Mucosa of stomach (tissue), 1 donor: ENCODE results near the gene STMN1.
"Not testable (repeated sequence)": the region's sequence is repeated elsewhere in the genome, so short reads cannot be mapped to it uniquely, and the experiment has no call there.

Experiments
- H3K27me3 ChIP-seq: one replicate; pipeline ENCODE4 v1.7.0; 2013; ENCODE audit warnings: mild to moderate bottlenecking, low read length; ENCODE audit not compliant: control insufficient read depth, insufficient read depth
- H3K36me3 ChIP-seq: one replicate; pipeline ENCODE4 v1.7.0; 2013; ENCODE audit warnings: low read length; ENCODE audit not compliant: control insufficient read depth, insufficient read depth
- H3K4me1 ChIP-seq: one replicate; pipeline ENCODE4 v1.7.0; 2013; ENCODE audit warnings: mild to moderate bottlenecking, low read length; ENCODE audit not compliant: control insufficient read depth, insufficient read depth
- H3K4me3 ChIP-seq: one replicate; pipeline ENCODE4 v1.7.0; 2013; ENCODE audit warnings: low read length
- H3K9ac ChIP-seq: one replicate; pipeline ENCODE4 v1.7.0; 2013; ENCODE audit warnings: mild to moderate bottlenecking, low read length, moderate library complexity
- H3K9me3 ChIP-seq: one replicate; pipeline ENCODE4 v1.7.0; 2013; ENCODE audit warnings: mild to moderate bottlenecking, low read length, moderate library complexity; ENCODE audit not compliant: control insufficient read depth
- donor health status: Pancreatic carcinoma.

The STMN1 gene

DNA sequence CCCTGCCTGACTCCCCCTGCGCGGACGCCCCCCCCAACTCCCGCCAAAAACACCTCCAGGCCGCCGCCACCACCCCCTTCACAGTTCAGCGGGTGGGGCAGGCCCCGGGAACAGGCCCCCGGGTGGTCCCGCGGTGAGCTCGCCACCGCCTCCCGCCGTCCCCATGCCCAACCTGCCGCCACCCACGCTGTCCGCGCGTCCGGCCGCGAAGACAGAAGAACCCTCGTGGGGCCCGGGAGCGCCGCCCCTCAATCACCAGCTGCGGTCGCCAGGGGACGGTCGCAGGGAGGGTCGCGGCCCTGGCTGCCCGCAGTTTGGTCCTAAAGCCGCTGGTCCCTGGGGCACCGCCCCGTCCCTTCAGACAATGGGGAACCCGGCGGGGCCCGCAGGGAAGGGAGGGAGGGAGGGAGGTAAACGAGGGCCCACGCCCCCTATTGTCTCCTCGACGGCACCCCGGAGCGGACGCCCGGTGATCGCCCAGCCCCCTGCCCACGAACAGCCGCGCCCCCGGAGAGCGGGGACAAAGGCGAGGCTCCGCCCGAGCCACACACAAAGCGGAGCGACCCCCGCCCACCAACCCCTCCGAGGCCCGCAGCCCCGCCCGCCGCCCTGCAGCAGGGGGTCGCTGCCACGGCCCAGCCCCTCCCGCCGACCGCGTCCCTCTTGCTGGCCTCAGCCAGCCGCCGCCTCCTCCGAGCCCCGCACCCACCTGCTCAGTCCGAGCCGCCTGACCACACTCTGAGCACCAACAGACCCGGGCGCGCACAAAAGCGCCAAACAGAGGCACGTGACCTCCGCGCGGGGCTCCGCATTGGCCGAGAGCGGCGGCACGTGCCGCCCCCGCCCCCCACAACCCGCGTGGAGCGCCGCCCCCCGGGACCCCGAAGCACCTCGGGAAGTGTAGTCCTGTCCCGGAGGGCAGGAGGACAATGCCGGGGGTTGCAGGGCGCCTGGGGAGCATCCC, at the start of gene STMN1:
Gene STMN1, minus strand, starts transcription at position 740 of the 964 bp plus-strand sequence. CDS start 1,743 bp downstream, outside the sequence.
- Histone ChIP-seq H3K4me3 (peak within 1 kb of the TSS; percentile 53), H3K36me3 (no peaks in the 10 kb centered on the region), H3K27me3 (no peaks in the 10 kb centered on the region), H3K4me1 (peaks cover 14% of the 10 kb centered on the region), H3K9ac (peak within 1 kb of the TSS; percentile 49), H3K9me3 (no peaks in the 10 kb centered on the region)

DNA sequence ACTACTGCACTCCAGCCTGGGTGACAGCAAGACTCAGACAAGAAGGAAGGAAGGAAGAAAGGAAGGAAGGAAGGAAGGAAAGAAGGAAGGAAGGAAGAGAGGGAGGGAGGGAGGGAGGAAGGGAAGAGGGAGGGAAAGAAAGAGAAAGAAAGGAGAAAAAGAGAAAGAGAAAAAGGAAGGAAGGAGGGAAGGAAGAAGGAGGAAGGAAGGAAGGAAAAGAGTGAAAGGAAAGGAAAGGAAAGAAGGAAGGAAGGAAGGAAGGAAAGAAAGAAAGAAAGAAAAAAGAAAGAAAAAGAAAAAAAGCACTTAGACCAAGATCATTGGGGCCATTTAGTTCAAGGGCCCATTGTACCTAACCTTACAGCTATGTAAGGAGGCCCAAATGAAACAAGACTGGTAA, 49.3 kb upstream of the STMN1 start:
- H3K27me3 ChIP-seq: no peaks in the 10 kb centered on the region
- no peak overlapping the region for H3K4me3 ChIP-seq
- H3K4me1 ChIP-seq: no peaks in the 10 kb centered on the region
- no peaks in the 10 kb centered on the region for H3K36me3 ChIP-seq
- H3K9me3 ChIP-seq: no peaks in the 10 kb centered on the region
- H3K9ac ChIP-seq: no peak overlapping the region

DNA sequence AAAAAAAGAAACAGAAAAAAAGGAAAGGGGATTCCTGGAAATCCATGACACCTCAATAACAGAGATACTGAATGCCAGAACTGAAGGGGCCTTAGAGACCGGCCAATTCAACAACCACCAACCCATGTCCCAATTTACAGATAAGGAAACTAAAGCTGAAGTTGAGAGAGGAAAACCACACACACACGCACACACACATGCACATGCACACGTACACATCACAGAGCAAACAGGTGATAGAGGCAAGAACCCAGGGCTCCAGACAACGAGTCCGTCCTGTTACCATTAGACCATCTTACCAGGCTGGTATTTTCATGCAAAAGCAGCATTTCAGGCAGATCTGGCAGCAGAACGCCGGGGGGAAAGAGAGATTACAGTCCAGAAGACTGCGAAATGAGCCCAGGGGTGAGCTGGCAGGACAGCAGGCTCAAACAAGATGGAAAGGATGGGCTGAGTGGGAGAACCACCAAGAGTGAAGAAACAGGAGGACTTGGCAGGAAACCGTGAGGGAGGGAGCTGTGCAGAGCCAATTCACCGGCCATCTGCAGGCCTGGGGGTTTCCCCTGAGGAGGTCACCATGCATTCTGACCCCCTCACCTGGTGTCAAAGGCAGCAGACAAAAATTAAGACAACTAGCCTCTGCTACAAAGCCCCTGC, 48.2 kb upstream of the STMN1 start:
- Histone ChIP-seq H3K4me3 (no peak overlapping the region), H3K4me1 (no peaks in the 10 kb centered on the region), H3K36me3 (no peaks in the 10 kb centered on the region), H3K9me3 (no peaks in the 10 kb centered on the region), H3K9ac (no peak overlapping the region), H3K27me3 (no peaks in the 10 kb centered on the region)

DNA sequence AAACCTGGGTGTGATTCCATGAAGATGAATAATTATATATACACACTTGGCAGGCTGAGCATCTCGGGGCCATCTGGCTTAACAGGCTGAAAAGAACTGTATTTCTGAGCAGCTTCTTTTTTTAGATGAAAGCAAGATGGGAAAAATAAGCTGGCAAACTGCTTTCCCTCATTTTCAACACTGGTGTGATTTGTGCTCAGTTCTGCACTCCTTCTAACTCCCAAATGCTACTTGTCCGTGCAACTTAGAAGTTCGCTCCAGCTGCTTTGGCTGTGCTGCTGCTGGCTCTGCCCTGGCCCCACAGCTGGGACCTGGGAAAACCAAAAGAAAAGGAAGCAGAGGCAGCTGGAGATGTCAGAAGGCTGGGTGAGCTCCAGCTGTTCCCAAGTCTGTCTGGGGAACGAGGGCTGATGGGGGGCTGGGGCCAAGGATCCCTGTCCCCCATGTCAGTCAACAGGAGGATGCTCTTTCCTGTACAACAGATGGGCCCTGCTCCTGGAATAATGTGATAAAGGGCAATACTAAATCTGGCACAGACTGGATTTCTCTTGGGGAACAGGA, 46.7 kb upstream of the STMN1 start:
- Histone ChIP-seq H3K9me3 (no peaks in the 10 kb centered on the region), H3K4me1 (no peaks in the 10 kb centered on the region), H3K27me3 (no peaks in the 10 kb centered on the region), H3K9ac (no peak overlapping the region), H3K4me3 (no peak overlapping the region), H3K36me3 (no peaks in the 10 kb centered on the region)

DNA sequence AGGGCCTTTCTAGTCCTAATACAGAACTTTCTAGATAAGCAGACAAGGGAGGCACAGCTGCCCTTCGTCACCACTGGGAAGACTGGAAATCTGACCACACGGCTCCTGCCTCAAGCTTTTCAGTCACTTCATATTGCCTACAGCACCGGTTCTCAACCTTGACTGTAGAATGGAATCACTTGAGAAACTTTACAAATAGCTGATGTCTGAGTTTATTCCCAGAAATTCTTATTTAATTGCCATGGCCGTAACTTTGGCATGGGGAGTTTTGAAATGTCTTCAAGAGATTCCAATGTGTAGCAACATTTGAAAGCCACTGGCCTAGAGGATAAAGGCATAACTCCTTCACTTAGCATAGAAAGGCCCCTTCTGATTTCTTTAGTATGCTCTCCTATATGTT, 42.4 kb upstream of the STMN1 start:
- no peaks in the 10 kb centered on the region for H3K27me3 ChIP-seq
- no peaks in the 10 kb centered on the region for H3K9me3 ChIP-seq
- H3K4me1 ChIP-seq: no peaks in the 10 kb centered on the region
- no peak overlapping the region for H3K4me3 ChIP-seq
- H3K9ac ChIP-seq: no peak overlapping the region
- no peaks in the 10 kb centered on the region for H3K36me3 ChIP-seq

DNA sequence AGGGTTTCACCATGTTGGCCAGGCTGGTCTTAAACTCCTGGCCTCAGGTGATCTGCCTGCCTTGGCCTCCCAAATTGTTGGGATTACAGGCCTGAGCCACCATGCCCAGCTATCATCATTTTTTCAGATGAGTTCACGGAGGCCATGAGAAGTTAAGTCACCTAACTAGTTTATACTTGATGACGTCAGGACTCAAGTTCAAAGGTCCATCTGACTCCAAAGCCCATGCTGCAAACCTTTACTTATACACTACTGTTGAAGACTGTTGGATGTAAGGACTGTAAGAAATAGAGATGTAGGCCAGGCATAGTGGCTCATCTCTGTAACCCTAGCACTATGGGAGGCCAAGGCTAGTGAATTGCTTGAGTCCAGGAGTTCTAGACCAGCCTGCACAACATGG, 40.8 kb upstream of the STMN1 start:
- Histone ChIP-seq H3K9me3 (no peaks in the 10 kb centered on the region), H3K4me3 (no peak overlapping the region), H3K36me3 (no peaks in the 10 kb centered on the region), H3K27me3 (no peaks in the 10 kb centered on the region), H3K9ac (no peak overlapping the region), H3K4me1 (no peaks in the 10 kb centered on the region)

DNA sequence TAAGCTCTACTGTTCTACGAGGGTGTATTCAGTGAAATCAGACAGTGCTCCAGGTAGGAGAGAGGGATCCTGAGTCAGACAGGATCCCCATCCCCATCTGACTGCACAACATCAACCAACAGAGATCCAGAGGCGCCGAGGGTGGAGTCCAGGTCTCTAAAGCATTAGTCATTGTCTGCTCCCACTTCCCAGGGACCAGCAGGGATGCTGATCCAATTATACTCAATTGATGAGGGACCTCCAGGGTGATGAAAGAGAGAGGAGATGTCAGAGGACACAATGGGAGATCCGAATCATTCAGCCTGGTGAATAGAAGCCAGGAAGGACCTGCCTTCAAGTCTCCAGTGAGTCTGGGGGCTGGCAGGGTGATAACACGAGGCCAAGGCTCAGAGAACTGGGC, 39.5 kb upstream of the STMN1 start:
- Histone ChIP-seq H3K9ac (no peak overlapping the region), H3K9me3 (no peaks in the 10 kb centered on the region), H3K4me1 (no peaks in the 10 kb centered on the region), H3K4me3 (no peak overlapping the region), H3K27me3 (no peaks in the 10 kb centered on the region), H3K36me3 (no peaks in the 10 kb centered on the region)

DNA sequence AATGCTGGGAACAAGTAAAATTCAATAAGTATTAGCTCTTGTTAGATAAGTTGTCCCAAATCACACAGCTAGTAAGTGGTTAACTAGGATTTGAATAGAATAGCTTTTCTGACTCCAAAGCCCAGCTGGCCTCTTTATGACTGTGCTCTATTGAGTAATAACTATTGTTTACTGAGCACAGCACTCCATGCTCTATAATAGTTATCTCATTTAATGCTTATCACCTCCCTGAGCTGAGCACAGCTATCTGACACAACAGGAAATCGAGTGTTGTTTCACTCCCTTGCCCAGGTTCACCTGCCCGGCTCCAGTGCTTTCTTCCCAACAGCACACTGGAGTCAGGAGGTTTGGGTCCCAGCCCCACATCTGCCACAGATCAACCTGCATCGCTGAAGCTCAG, 38.8 kb upstream of the STMN1 start:
- Histone ChIP-seq H3K36me3 (no peaks in the 10 kb centered on the region), H3K9ac (no peak overlapping the region), H3K4me3 (no peak overlapping the region), H3K27me3 (no peaks in the 10 kb centered on the region), H3K4me1 (no peaks in the 10 kb centered on the region), H3K9me3 (no peaks in the 10 kb centered on the region)

DNA sequence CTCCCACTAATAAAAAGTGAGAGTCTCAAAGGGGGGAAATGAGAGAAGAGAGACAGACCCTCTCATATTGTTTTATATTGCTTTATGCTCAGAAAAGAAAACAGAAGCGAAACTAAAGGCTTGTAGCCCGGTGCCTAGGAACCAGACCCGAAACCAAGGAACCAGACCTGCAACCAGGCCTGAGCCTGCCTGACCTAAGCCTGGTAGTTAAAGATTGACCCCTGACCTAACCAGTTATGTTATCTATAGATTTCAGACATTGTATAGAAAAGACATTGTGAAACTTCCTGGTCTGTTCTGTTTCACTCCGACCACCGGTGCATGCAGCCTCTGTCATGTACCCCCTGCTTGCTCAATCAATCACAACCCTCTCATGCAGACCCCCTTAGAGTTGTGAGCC, 37.3 kb upstream of the STMN1 start:
- not testable (repeated sequence) for H3K9ac ChIP-seq, H3K36me3 ChIP-seq, H3K27me3 ChIP-seq, H3K9me3 ChIP-seq, H3K4me3 ChIP-seq, H3K4me1 ChIP-seq

DNA sequence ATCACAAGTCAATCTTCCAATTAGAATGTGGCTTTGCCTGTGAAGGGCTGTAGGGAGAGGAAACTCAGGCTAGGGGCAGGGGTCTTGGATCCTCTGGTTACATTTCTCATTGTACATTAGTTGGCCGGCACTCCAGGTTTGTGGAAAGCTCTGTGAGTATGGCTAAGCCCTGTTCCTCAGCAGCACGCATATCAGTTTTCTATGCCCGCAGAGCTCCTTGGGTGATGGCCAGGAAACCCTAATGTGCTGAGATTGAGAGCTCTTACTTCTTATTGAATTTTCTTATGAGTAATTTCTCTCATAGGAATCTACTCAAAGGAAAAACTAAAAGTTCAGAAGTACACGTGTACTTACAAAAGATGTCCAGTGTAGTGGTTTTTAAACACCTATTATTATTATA, 30.7 kb upstream of the STMN1 start:
- Histone ChIP-seq H3K4me1 (peaks cover 3% of the 10 kb centered on the region), H3K9ac (no peak overlapping the region), H3K36me3 (no peaks in the 10 kb centered on the region), H3K4me3 (no peak overlapping the region), H3K27me3 (no peaks in the 10 kb centered on the region), H3K9me3 (no peaks in the 10 kb centered on the region)

DNA sequence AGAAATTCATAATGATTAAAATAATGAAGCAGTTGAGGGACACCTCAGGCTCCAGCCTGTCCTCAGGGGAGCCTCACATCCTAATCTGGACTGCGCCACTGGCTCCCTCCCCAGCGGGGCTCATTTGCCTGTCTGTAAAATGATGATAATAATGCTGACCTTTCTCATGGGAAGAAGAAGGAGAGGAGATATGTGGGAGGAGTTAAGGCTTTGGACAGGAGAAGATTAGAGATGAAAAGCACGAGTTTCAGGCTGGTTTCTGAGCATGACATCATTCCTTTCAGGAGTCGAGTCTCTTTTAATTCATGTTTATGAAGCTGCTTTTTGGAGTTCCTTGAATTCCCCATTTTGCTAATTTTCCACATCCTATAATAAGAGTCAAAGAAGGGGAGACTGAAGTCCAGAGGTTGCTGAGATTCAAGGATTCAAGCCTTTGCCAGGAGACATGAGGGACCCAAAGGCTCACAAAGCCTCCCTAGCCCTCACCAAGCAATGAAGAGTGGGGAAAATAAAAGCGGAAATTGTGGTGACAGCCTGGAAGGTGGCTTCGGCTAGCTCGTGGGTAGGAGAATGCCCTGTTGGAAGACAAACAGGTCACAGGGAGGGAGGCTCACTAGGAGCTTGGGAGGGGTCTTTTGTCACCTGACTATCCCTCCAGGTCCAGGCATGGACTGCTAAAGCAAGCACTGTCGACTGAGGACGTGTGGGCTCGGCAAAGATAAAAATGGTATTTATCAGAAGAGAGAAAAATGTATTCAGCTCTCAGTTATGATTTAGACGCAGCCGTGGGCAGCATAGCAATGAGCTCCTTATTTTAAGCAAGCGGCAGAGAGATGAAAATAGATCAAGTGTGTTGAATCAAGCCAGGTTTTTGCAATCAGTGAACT, 27.5 kb upstream of the STMN1 start:
- no peak overlapping the region for H3K4me3 ChIP-seq
- no peaks in the 10 kb centered on the region for H3K9me3 ChIP-seq
- no peaks in the 10 kb centered on the region for H3K36me3 ChIP-seq
- H3K27me3 ChIP-seq: no peaks in the 10 kb centered on the region
- H3K9ac ChIP-seq: no peak overlapping the region
- H3K4me1 ChIP-seq: peaks cover 3% of the 10 kb centered on the region
